ENCODE data around the gene TLE4.

TLE4 gene

DNA sequence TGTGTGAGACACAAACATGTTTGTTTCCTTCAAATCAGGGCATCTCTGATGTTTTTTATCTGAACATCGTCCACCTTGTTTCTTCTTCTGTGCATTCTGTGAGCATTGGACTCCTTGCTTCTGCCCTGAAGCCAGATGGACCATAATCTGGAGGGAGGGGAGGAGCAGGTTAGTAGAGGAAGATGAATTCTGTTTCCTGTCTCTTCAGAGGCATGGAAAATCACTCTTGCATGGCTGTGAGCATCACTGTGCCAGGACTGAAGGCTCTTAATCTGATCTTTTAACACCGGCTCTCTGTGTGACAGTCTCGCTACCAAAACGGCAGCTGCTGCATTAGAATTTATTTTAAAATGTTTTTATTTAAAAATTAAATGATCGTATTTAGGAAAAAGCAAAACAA lies 43.3 kb downstream of the TLE4 start:
- Histone ChIP-seq H3K36me3 (peaks cover 0 to 71% (median 58%) of the 10 kb centered on the region in 11 experiments; a peak in 19 of 22 replicates), H3K9ac (peak overlapping the region in 8 of 11 experiments; percentile 3 to 55 (median 37); a peak in 11 of 22 replicates), H3K27ac (peak overlapping the region in 9 of 11 experiments; percentile 33 to 98 (median 93); a peak in 17 of 22 replicates), H3K4me1 (peaks cover 74 to 95% (median 85%) of the 10 kb centered on the region in 10 experiments), H3K27me3 (no peaks in the 10 kb centered on the region), H4K20me1 (peaks cover 0 to 73% (median 0%) of the 10 kb centered on the region in 11 experiments; a peak in 5 of 22 replicates), H3K4me2 (peak overlapping the region; percentile 55 to 91 (median 82)), H3K9me3 (replicated peaks in 1 of 11) (peaks cover 0 to 5% (median 0%) of the 10 kb centered on the region in 11 experiments; a peak in 1 of 22 replicates), H3K4me3 (no peak overlapping the region)
- no peak for TF ChIP-seq Cebpa-rat (IDR thresholded peaks at IDR 0.05)

GRCh38 chr9:79616013-79616412 lies 44.2 kb downstream of the TLE4 start:
- H4K20me1 ChIP-seq = peaks cover 0 to 65% (median 0%) of the 10 kb centered on the region in 11 experiments; a peak in 6 of 22 replicates
- peak overlapping the region in 3 of 11 experiments; percentile 6 to 18 (median 16); a peak in 4 of 22 replicates for H3K9ac ChIP-seq
- peaks cover 0 to 78% (median 63%) of the 10 kb centered on the region in 11 experiments; a peak in 20 of 22 replicates for H3K36me3 ChIP-seq
- peaks cover 0 to 5% (median 0%) of the 10 kb centered on the region in 11 experiments; a peak in 1 of 22 replicates for H3K9me3 ChIP-seq (replicated peaks in 1 of 11)
- TF ChIP-seq Cebpa-rat (IDR thresholded peaks at IDR 0.05) = no peak
- peak overlapping the region; percentile 1 to 91 (median 81); a peak in 18 of 22 replicates for H3K4me2 ChIP-seq
- H3K4me1 ChIP-seq = peaks cover 70 to 90% (median 75%) of the 10 kb centered on the region in 10 experiments
- H3K27me3 ChIP-seq = no peaks in the 10 kb centered on the region
- H3K27ac ChIP-seq = peak overlapping the region in 9 of 11 experiments; percentile 24 to 98 (median 93); a peak in 18 of 22 replicates
- no peak overlapping the region for H3K4me3 ChIP-seq

- Histone ChIP-seq H4K20me1 (peaks cover 0 to 63% (median 0%) of the 10 kb centered on the region in 11 experiments; a peak in 6 of 22 replicates), H3K27ac (peak overlapping the region in 8 of 11 experiments; percentile 24 to 98 (median 93); a peak in 10 of 22 replicates), H3K4me2 (peak overlapping the region in 6 of 11 experiments; percentile 81 to 91 (median 88); a peak in 11 of 22 replicates), H3K4me3 (no peak overlapping the region), H3K27me3 (no peaks in the 10 kb centered on the region), H3K4me1 (peaks cover 64 to 90% (median 74%) of the 10 kb centered on the region in 10 experiments), H3K9me3 (replicated peaks in 1 of 11) (peaks cover 0 to 5% (median 0%) of the 10 kb centered on the region in 11 experiments; a peak in 1 of 22 replicates), H3K36me3 (peaks cover 0 to 84% (median 64%) of the 10 kb centered on the region in 11 experiments; a peak in 20 of 22 replicates), H3K9ac (no peak overlapping the region)
- TF ChIP-seq Cebpa-rat (IDR thresholded peaks at IDR 0.05) = no peak
Observed at GRCh38 chr9:79616971-79617370, 45.2 kb downstream of the TLE4 start.

GRCh38 chr9:79617395-79617794 lies 45.6 kb downstream of the TLE4 start:
- Histone ChIP-seq H3K4me2 (peak overlapping the region in 5 of 11 experiments; percentile 87 to 91 (median 88); a peak in 6 of 22 replicates), H3K4me1 (peaks cover 59 to 90% (median 74%) of the 10 kb centered on the region in 10 experiments)

GRCh38 chr9:79619930-79620329 lies 48.2 kb downstream of the TLE4 start:
- H3K27ac ChIP-seq = peak overlapping the region in 5 of 11 experiments; percentile 0 to 83 (median 13); a peak in 5 of 22 replicates
- no peak for TF ChIP-seq Cebpa-rat (IDR thresholded peaks at IDR 0.05)
- H3K9me3 ChIP-seq (replicated peaks in 1 of 11) = peaks cover 0 to 5% (median 0%) of the 10 kb centered on the region in 11 experiments; a peak in 1 of 22 replicates
- no peaks in the 10 kb centered on the region for H3K27me3 ChIP-seq
- H3K4me2 ChIP-seq = peak overlapping the region in 5 of 11 experiments; percentile 6 to 38 (median 21); a peak in 6 of 22 replicates
- peaks cover 0 to 63% (median 0%) of the 10 kb centered on the region in 11 experiments; a peak in 7 of 22 replicates for H4K20me1 ChIP-seq
- H3K36me3 ChIP-seq = peaks cover 0 to 63% (median 51%) of the 10 kb centered on the region in 11 experiments; a peak in 20 of 22 replicates
- peaks cover 54 to 89% (median 73%) of the 10 kb centered on the region in 10 experiments for H3K4me1 ChIP-seq
- no peak overlapping the region for H3K4me3 ChIP-seq
- no peak overlapping the region for H3K9ac ChIP-seq

More at GRCh38 chr9:79617395-79617794, 45.6 kb downstream of the TLE4 start:
- Histone ChIP-seq H3K27me3 (no peaks in the 10 kb centered on the region), H4K20me1 (peaks cover 0 to 63% (median 0%) of the 10 kb centered on the region in 11 experiments; a peak in 7 of 22 replicates), H3K9ac (no peak overlapping the region), H3K36me3 (peaks cover 0 to 83% (median 63%) of the 10 kb centered on the region in 11 experiments; a peak in 20 of 22 replicates), H3K27ac (peak overlapping the region in 6 of 11 experiments; percentile 25 to 98 (median 94); a peak in 8 of 22 replicates), H3K9me3 (replicated peaks in 1 of 11) (peaks cover 0 to 5% (median 0%) of the 10 kb centered on the region in 11 experiments; a peak in 1 of 22 replicates), H3K4me3 (no peak overlapping the region)
- no peak for TF ChIP-seq Cebpa-rat (IDR thresholded peaks at IDR 0.05)

- Histone ChIP-seq H3K27me3 (no peaks in the 10 kb centered on the region), H4K20me1 (peaks cover 0 to 48% (median 0%) of the 10 kb centered on the region in 11 experiments; a peak in 7 of 22 replicates), H3K36me3 (peaks cover under 1 to 68% (median 52%) of the 10 kb centered on the region in 11 experiments), H3K9me3 (replicated peaks in 1 of 11) (peaks cover 0 to 5% (median 0%) of the 10 kb centered on the region in 11 experiments; a peak in 2 of 22 replicates), H3K4me2 (peak overlapping the region in 10 of 11 experiments; percentile 1 to 88 (median 38); a peak in 15 of 22 replicates), H3K4me3 (no peak overlapping the region), H3K27ac (peak overlapping the region in 8 of 11 experiments; percentile 0 to 83 (median 24); a peak in 9 of 22 replicates), H3K4me1 (peaks cover 49 to 80% (median 62%) of the 10 kb centered on the region in 10 experiments), H3K9ac (no peak overlapping the region)
- no peak for TF ChIP-seq Cebpa-rat (IDR thresholded peaks at IDR 0.05)
Observed at GRCh38 chr9:79621916-79622575, 50.3 kb downstream of the TLE4 start.

- Histone ChIP-seq H3K4me3 (peak overlapping the region in 8 of 10 experiments; percentile 6 to 47 (median 30); a peak in 9 of 20 replicates), H4K20me1 (peaks cover 0 to 34% (median 0%) of the 10 kb centered on the region in 11 experiments; a peak in 7 of 22 replicates), H3K36me3 (peaks cover 20 to 68% (median 52%) of the 10 kb centered on the region in 11 experiments), H3K4me2 (peak overlapping the region; percentile 57 to 92 (median 81)), H3K9ac (peak overlapping the region in 10 of 11 experiments; percentile 35 to 69 (median 64); a peak in 19 of 22 replicates), H3K9me3 (replicated peaks in 1 of 11) (peaks cover 0 to 3% (median 0%) of the 10 kb centered on the region in 11 experiments; a peak in 2 of 22 replicates), H3K4me1 (peaks cover 36 to 65% (median 51%) of the 10 kb centered on the region in 10 experiments), H3K27ac (peak overlapping the region; percentile 30 to 86 (median 81); a peak in 21 of 22 replicates), H3K27me3 (no peaks in the 10 kb centered on the region)
- TF ChIP-seq Cebpa-rat (IDR thresholded peaks at IDR 0.05) = peak in 4 of 11 experiments; percentile 13 to 78 (median 32); a peak in 4 of 22 replicates
Observed at GRCh38 chr9:79623799-79624721, 52.3 kb downstream of the TLE4 start.
